DMS114 treated with DMSO at 0.1 percent for 48 hours (cell line): ENCODE results near the gene UBE3A.

Experiments used
- DNase-seq: peaks from one replicate; lab custom pipeline; 2025; ENCODE audit not compliant: unreplicated experiment; lab: John Stamatoyannopoulos, UW

The UBE3A gene

GRCh38 chr15:25335279-25335678, 103.5 kb downstream of the UBE3A start:
- no peak for DNase-seq

GRCh38 chr15:25333049-25333448, 105.8 kb downstream of the UBE3A start:
- DNase-seq, result no peak

GRCh38 chr15:25332306-25332705, 106.5 kb downstream of the UBE3A start:
- no peak for DNase-seq

GRCh38 chr15:25331860-25332259, 107.0 kb downstream of the UBE3A start:
- no peak for DNase-seq

GRCh38 chr15:25331404-25331803, 107.4 kb downstream of the UBE3A start:
- DNase-seq, result no peak

GRCh38 chr15:25329696-25330095, 109.1 kb downstream of the UBE3A start:
- no peak for DNase-seq

- DNase-seq, result no peak
Observed at GRCh38 chr15:25327686-25328085, 111.1 kb downstream of the UBE3A start.

- no peak for DNase-seq
Observed at GRCh38 chr15:25325187-25325586, 113.6 kb downstream of the UBE3A start.

- no peak for DNase-seq
Observed at GRCh38 chr15:25323420-25323819, 115.4 kb downstream of the UBE3A start.

- DNase-seq, result no peak
Observed at GRCh38 chr15:25287823-25288222, 151.0 kb downstream of the UBE3A start.
